Prostate gland (tissue), 2 donors: ENCODE data around the gene STAMBP. TPM values are rescaled to one million over a fixed set of nuclear protein-coding genes. Genes with fewer than 3 reads are reported as not detected.

Experiments used
- DNase-seq: peaks from one replicate; pipeline ENCODE4 v3.0.0-alpha.2; 2019; ENCODE audit warnings: low spot score
- H3K27ac ChIP-seq, 2 donors: fragments of 200-600 bp; sonication (generic); 2 replicates each; pipeline ENCODE4 v1.5.1; 2017 to 2019
- H3K27me3 ChIP-seq: fragments of 200-600 bp; sonication (generic); replicated peaks from 2 replicates; pipeline ENCODE4 v1.5.1; 2019; ENCODE audit not compliant: insufficient read depth
- H3K36me3 ChIP-seq, 2 donors: fragments of 200-600 bp; sonication (generic); 1 replicate in 1 of 2; 2 replicates in 1 of 2; pipeline versions ENCODE4 v1.5.1 to v1.8.1; 2017 to 2019
- H3K4me1 ChIP-seq: fragments of 200-600 bp; sonication (generic); replicated peaks from 2 replicates; pipeline ENCODE4 v1.5.1; 2019
- H3K4me3 ChIP-seq, 2 donors: fragments of 200-600 bp; sonication (generic); 2 replicates each; pipeline ENCODE4 v1.5.1; 2017 to 2019
- H3K9me3 ChIP-seq: fragments of 200-600 bp; sonication (generic); 2 replicates; pipeline ENCODE4 v1.5.1; 2017
- CTCF ChIP-seq, 4 experiments: fragments of 200-600 bp in 2 of 4; fragments of 450-650 bp in 2 of 4; sonication (generic) in 2 of 4; IDR thresholded peaks; 1 replicate in 3 of 4; 2 replicates in 1 of 4; pipeline ENCODE4 v1.5.1; 2016 to 2019; ENCODE audit warnings: antibody characterized with exemption in 4 of 4, mild to moderate bottlenecking in 2 of 4, moderate library complexity in 2 of 4
- POLR2A ChIP-seq: fragments of 450-650 bp; IDR thresholded peaks from one replicate; pipeline ENCODE4 v1.6.1; 2016; ENCODE audit warnings: antibody characterized with exemption, mild to moderate bottlenecking
- POLR2AphosphoS5 ChIP-seq: sonication (generic); formaldehyde crosslinking; IDR thresholded peaks from one replicate; pipeline ENCODE4 v1.6.1; 2017; ENCODE audit warnings: antibody characterized with exemption
- WGBS: methylation state at CpG from one replicate; pipeline ENCODE4 v1.1.5; 2018; 5-methylcytosine and 5-hydroxymethylcytosine counted together
- intact Hi-C: fragments of 100-400 bp; cut with DNase I; formaldehyde crosslinking; loops from one replicate; pipeline ENCODE4 v1.14.2; 2022
- total RNA-seq, 2 donors: library from RNA; depleted of rRNA; stranded (reverse); fragments of >200 nt; gene quantifications; one replicate each; pipeline ENCODE4 v1.1.0, GENCODE V29; 2016

STAMBP gene
- total RNA-seq, 2 donors from 2014 or later, result 45.9 to 56.6 TPM

GRCh38 chr2:73920577-73921545 is 92.1 kb downstream of the STAMBP start:
- H3K4me3 ChIP-seq, result no peak overlapping the region
- H3K27me3 ChIP-seq, result no peaks in the 10 kb centered on the region
- no peaks in the 10 kb centered on the region for H3K36me3 ChIP-seq
- H3K27ac ChIP-seq, result no peak overlapping the region
- intact Hi-C loops, result no loop called here
- 46% methylated on average over 12 of the region's 12 CpGs for WGBS
- TF ChIP-seq CTCF (IDR thresholded peaks at IDR 0.05), result peak in 2 of 4 experiments; percentile 9 to 14
- TF ChIP-seq POLR2A, result no peak
- no peaks in the 10 kb centered on the region for H3K9me3 ChIP-seq
- DNase-seq, result no peak
- no peaks in the 10 kb centered on the region for H3K4me1 ChIP-seq

GRCh38 chr2:73921581-73921980 is 92.8 kb downstream of the STAMBP start:
- intact Hi-C loops, result no loop called here
- WGBS, result 70% methylated on average over 9 of the region's 9 CpGs
- no peak overlapping the region for H3K4me3 ChIP-seq
- DNase-seq, result no peak
- H3K27me3 ChIP-seq, result no peaks in the 10 kb centered on the region
- H3K36me3 ChIP-seq, result no peaks in the 10 kb centered on the region
- H3K27ac ChIP-seq, result no peak overlapping the region
- H3K4me1 ChIP-seq, result no peaks in the 10 kb centered on the region
- no peaks in the 10 kb centered on the region for H3K9me3 ChIP-seq
- TF ChIP-seq POLR2AphosphoS5 (no peak), POLR2A (no peak), CTCF (IDR thresholded peaks at IDR 0.05) (no peak)

DNA sequence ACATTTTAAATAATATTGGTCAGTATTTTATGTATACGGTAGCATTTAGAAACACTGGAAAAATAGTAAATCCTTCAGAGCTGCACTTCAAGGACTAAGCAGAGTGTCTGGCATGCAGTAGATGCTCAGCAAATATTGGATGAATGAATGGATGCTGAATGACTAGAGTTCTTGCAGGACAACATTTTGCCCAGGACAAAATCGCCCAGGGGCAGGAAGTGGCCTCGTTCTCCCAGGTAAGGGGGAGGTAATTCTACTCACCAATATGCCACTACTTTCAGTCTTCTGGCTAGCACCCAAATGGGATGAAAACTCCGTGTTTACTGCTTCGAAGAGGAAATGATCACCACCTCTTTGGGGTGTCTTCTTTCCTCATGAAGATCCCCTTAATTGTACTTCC is 93.9 kb downstream of the STAMBP start:
- WGBS, result 31% methylated on average over 5 of the region's 5 CpGs
- Histone ChIP-seq H3K9me3 (no peaks in the 10 kb centered on the region), H3K4me3 (no peak overlapping the region), H3K4me1 (no peaks in the 10 kb centered on the region), H3K27me3 (no peaks in the 10 kb centered on the region), H3K27ac (no peak overlapping the region), H3K36me3 (no peaks in the 10 kb centered on the region)
- intact Hi-C loops, result no loop called here
- DNase-seq, result no peak
- TF ChIP-seq CTCF (IDR thresholded peaks at IDR 0.05), result no peak

Other genes with a start within 250 kb of the STAMBP start
- gene NAT8, start 186.5 kb upstream of the STAMBP start, total RNA-seq, result not detected
- gene TPRKB, start 91.6 kb upstream of the STAMBP start, total RNA-seq, result 10 to 100 TPM; 26.9 to 54.0 TPM
- gene DUSP11, start 48.9 kb upstream of the STAMBP start, total RNA-seq, result 10 to 100 TPM; 37.8 to 39.5 TPM
- under 1 TPM in 1 of 2 donors, not detected in 1; 0.91 TPM for gene C2orf78, start 44.8 kb upstream of the STAMBP start, total RNA-seq
- 1,000 to 10,000 TPM; 1,031 to 1,176 TPM for gene ACTG2, start 64.0 kb downstream of the STAMBP start, total RNA-seq
- 100 to 1,000 TPM in 1 of 2 donors, 10 to 100 TPM in 1; 77.4 to 107 TPM for gene DGUOK, start 97.9 kb downstream of the STAMBP start, total RNA-seq
- gene TET3, start 155.9 kb downstream of the STAMBP start, total RNA-seq, result 10 to 100 TPM; 12.8 to 13.8 TPM